Fibroblast of lung (primary cell): ENCODE data around the gene ECHDC1. TPM values are rescaled to one million over a fixed set of nuclear protein-coding genes. Genes with fewer than 3 reads are reported as not detected.

Source experiments
- DNase-seq, 2 donors: peaks; one replicate each; pipeline versions ENCODE4 v3.0.0 to v3.0.0-alpha.2; 2010; ENCODE audit warnings: low read depth in 2 of 2
- H2AFZ ChIP-seq: 2 replicates; pipeline ENCODE4 v1.5.1; 2012; ENCODE audit warnings: low read length, control low read depth, inconsistent platforms
- H3K27ac ChIP-seq: 2 replicates; pipeline ENCODE4 v1.5.1; 2011; ENCODE audit warnings: low read length, control low read depth; ENCODE audit not compliant: insufficient read depth
- H3K27me3 ChIP-seq: 2 replicates; pipeline ENCODE4 v1.5.1; 2011; ENCODE audit warnings: mild to moderate bottlenecking, low read length; ENCODE audit not compliant: control insufficient read depth, insufficient read depth
- H3K36me3 ChIP-seq: 2 replicates; pipeline ENCODE4 v1.5.1; 2011; ENCODE audit warnings: low read length; ENCODE audit not compliant: control insufficient read depth, insufficient read depth
- H3K4me1 ChIP-seq: 2 replicates; pipeline ENCODE4 v1.5.1; 2011; ENCODE audit warnings: low read length; ENCODE audit not compliant: control insufficient read depth, insufficient read depth; ENCODE audit errors: extremely low read depth
- H3K4me2 ChIP-seq: 2 replicates; pipeline ENCODE4 v1.5.1; 2011; ENCODE audit warnings: low read length, control low read depth; ENCODE audit not compliant: insufficient read depth; ENCODE audit errors: extremely low read depth
- H3K4me3 ChIP-seq, 4 experiments: fragments of 200-600 bp in 1 of 4; sonication (generic) in 1 of 4; replicated peaks in 1 of 4; 2 replicates each; pipeline ENCODE4 v1.5.1; 2011 to 2016; ENCODE audit warnings: low read length in 4 of 4, low read depth in 3 of 4, mild to moderate bottlenecking in 3 of 4, control low read depth in 2 of 4, inconsistent platforms in 1 of 4, mixed read lengths in 1 of 4; ENCODE audit not compliant: insufficient read depth in 1 of 4; ENCODE audit errors: control extremely low read depth in 1 of 4
- H3K79me2 ChIP-seq: 2 replicates; pipeline ENCODE4 v1.5.1; 2012; ENCODE audit warnings: mild to moderate bottlenecking, low read length, inconsistent platforms; ENCODE audit not compliant: control insufficient read depth, insufficient read depth
- H3K9ac ChIP-seq: 2 replicates; pipeline ENCODE4 v1.5.1; 2011; ENCODE audit warnings: mild to moderate bottlenecking, low read length, control low read depth; ENCODE audit not compliant: insufficient read depth
- H3K9me3 ChIP-seq: 2 replicates; pipeline ENCODE4 v1.5.1; 2012; ENCODE audit warnings: low read depth, low read length; ENCODE audit not compliant: control insufficient read depth, insufficient read depth
- H4K20me1 ChIP-seq: 2 replicates; pipeline ENCODE4 v1.5.1; 2011; ENCODE audit warnings: low read length; ENCODE audit not compliant: control insufficient read depth, insufficient read depth; ENCODE audit errors: extremely low read depth
- CTCF ChIP-seq, 2 donors: IDR thresholded peaks in 1 of 2; conservative IDR thresholded peaks in 1 of 2; 1 replicate in 1 of 2; 2 replicates in 1 of 2; pipeline ENCODE4 v1.5.1; 2011 to 2012; ENCODE audit warnings: low read length in 2 of 2, control low read depth in 1 of 2, inconsistent platforms in 1 of 2, low read depth in 1 of 2, mild to moderate bottlenecking in 1 of 2
- EZH2 ChIP-seq: IDR thresholded peaks from 2 replicates; pipeline ENCODE4 v1.5.1; 2012; ENCODE audit warnings: low read length, control low read depth, mild to moderate bottlenecking; ENCODE audit errors: missing control alignments
- polyA plus RNA-seq, 2 donors: library from polyadenylated mRNA; depleted of rRNA in 1 of 2; stranded (reverse) in 1 of 2; unstranded in 1 of 2; fragments of >200 nt; gene quantifications; 2 replicates each; pipeline ENCODE4 v1.2.1, GENCODE V29; 2011 to 2012; ENCODE audit warnings: missing spikeins in 1 of 2
- total RNA-seq: library from RNA; depleted of rRNA; stranded (reverse); fragments of >200 nt; gene quantifications from 2 replicates; pipeline ENCODE4 v1.2.1, GENCODE V29; 2014

ECHDC1 gene
- total and polyA plus RNA-seq, 2 donors (not counting 1 experiment from before 2014, with no cell fraction given): 51.7 to 64.4 TPM

- no peak overlapping the region for H3K4me3 ChIP-seq
- DNase-seq: no peak
- H2AFZ ChIP-seq: peak overlapping the region; percentile 85
- H3K27ac ChIP-seq: peak overlapping the region; percentile 87
- H3K27me3 ChIP-seq: no peaks in the 10 kb centered on the region
- H4K20me1 ChIP-seq: no peaks in the 10 kb centered on the region
- TF ChIP-seq CTCF (conservative IDR thresholded peaks at IDR 0.05 in 1 of 2, IDR thresholded peaks at IDR 0.05 in 1 of 2; ENCODE audit: low read depth in 1 of 2, low read length in 2 of 2): no peak
- no peak for TF ChIP-seq EZH2
- H3K4me1 ChIP-seq: peaks cover 7% of the 10 kb centered on the region
- H3K79me2 ChIP-seq: no peaks in the 10 kb centered on the region
- no peak overlapping the region for H3K9ac ChIP-seq
- H3K36me3 ChIP-seq: no peaks in the 10 kb centered on the region
- peak overlapping the region; percentile 36 for H3K4me2 ChIP-seq
- no peaks in the 10 kb centered on the region for H3K9me3 ChIP-seq
These were observed 22.5 kb upstream of the ECHDC1 start for GRCh38 chr6:127365874-127366273.

- peaks cover 2% of the 10 kb centered on the region for H3K79me2 ChIP-seq
- H2AFZ ChIP-seq: no peak overlapping the region
- H4K20me1 ChIP-seq: no peaks in the 10 kb centered on the region
- no peak overlapping the region for H3K9ac ChIP-seq
- no peaks in the 10 kb centered on the region for H3K9me3 ChIP-seq
- H3K36me3 ChIP-seq: no peaks in the 10 kb centered on the region
- no peak overlapping the region for H3K4me2 ChIP-seq
- TF ChIP-seq CTCF (conservative IDR thresholded peaks at IDR 0.05 in 1 of 2, IDR thresholded peaks at IDR 0.05 in 1 of 2; ENCODE audit: low read depth in 1 of 2, low read length in 2 of 2): no peak
- no peak for TF ChIP-seq EZH2
- H3K4me3 ChIP-seq: no peak overlapping the region
- H3K4me1 ChIP-seq: no peaks in the 10 kb centered on the region
- no peak overlapping the region for H3K27ac ChIP-seq
- no peak for DNase-seq
- no peaks in the 10 kb centered on the region for H3K27me3 ChIP-seq
These were observed 9.1 kb upstream of the ECHDC1 start for GRCh38 chr6:127352524-127352923.

- Histone ChIP-seq H3K27ac (no peak overlapping the region), H2AFZ (no peak overlapping the region), H3K4me1 (no peaks in the 10 kb centered on the region), H3K27me3 (no peaks in the 10 kb centered on the region), H3K36me3 (no peaks in the 10 kb centered on the region), H3K9me3 (no peaks in the 10 kb centered on the region), H3K9ac (no peak overlapping the region), H4K20me1 (no peaks in the 10 kb centered on the region), H3K79me2 (peaks cover 11% of the 10 kb centered on the region), H3K4me2 (no peak overlapping the region), H3K4me3 (no peak overlapping the region)
- no peak for DNase-seq
- no peak for TF ChIP-seq CTCF (conservative IDR thresholded peaks at IDR 0.05 in 1 of 2, IDR thresholded peaks at IDR 0.05 in 1 of 2; ENCODE audit: low read depth in 1 of 2, low read length in 2 of 2)
- TF ChIP-seq EZH2: no peak
These were observed 6.6 kb upstream of the ECHDC1 start for GRCh38 chr6:127349980-127350379.
